ENCODE results near the gene TMEM82. TPM values are rescaled to one million over a fixed set of nuclear protein-coding genes. Genes with fewer than 3 reads are reported as not detected.

TMEM82 gene
- total RNA-seq, 1 donor from 2014 or later = not detected

GRCh38 chr1:15734296-15734695 lies 8.0 kb upstream of the TMEM82 start:
- TF ChIP-seq CTCF (IDR thresholded peaks at IDR 0.05; ENCODE audit: insufficient read depth, low read length, poor library complexity, severe bottlenecking) = no peak
- H3K36me3 ChIP-seq (ENCODE audit: control insufficient read depth, insufficient read depth, low read length) = peaks cover 3% of the 10 kb centered on the region
- no peak overlapping the region for H3K4me3 ChIP-seq (ENCODE audit: low read depth, low read length)
- no peaks in the 10 kb centered on the region for H3K27me3 ChIP-seq (ENCODE audit: control insufficient read depth, insufficient read depth, low read length)
- no peak for DNase-seq (ENCODE audit: low read depth)

- Histone ChIP-seq H3K27me3 (ENCODE audit: control insufficient read depth, insufficient read depth, low read length) (no peaks in the 10 kb centered on the region), H3K36me3 (ENCODE audit: control insufficient read depth, insufficient read depth, low read length) (peaks cover 2% of the 10 kb centered on the region), H3K4me3 (ENCODE audit: low read depth, low read length) (no peak overlapping the region)
- DNase-seq (ENCODE audit: low read depth) = no peak
- no peak for TF ChIP-seq CTCF (IDR thresholded peaks at IDR 0.05; ENCODE audit: insufficient read depth, low read length, poor library complexity, severe bottlenecking)
Observed at GRCh38 chr1:15734901-15735300, 7.4 kb upstream of the TMEM82 start.

GRCh38 chr1:15735304-15736037 lies 6.8 kb upstream of the TMEM82 start:
- Histone ChIP-seq H3K27me3 (ENCODE audit: control insufficient read depth, insufficient read depth, low read length) (no peaks in the 10 kb centered on the region), H3K4me3 (ENCODE audit: low read depth, low read length) (no peak overlapping the region), H3K36me3 (ENCODE audit: control insufficient read depth, insufficient read depth, low read length) (peaks cover 2% of the 10 kb centered on the region)
- TF ChIP-seq CTCF (IDR thresholded peaks at IDR 0.05; ENCODE audit: insufficient read depth, low read length, poor library complexity, severe bottlenecking) = no peak
- DNase-seq (ENCODE audit: low read depth) = no peak

GRCh38 chr1:15736038-15736891 lies 6.0 kb upstream of the TMEM82 start, which contains the start of gene SLC25A34:
TSS of gene SLC25A34 (plus strand) at chr1:15736258. CDS start at chr1:15736486, 228 bp downstream.
- Histone ChIP-seq H3K36me3 (ENCODE audit: control insufficient read depth, insufficient read depth, low read length) (peaks cover 2% of the 10 kb centered on the region), H3K27me3 (ENCODE audit: control insufficient read depth, insufficient read depth, low read length) (no peaks in the 10 kb centered on the region), H3K4me3 (ENCODE audit: low read depth, low read length) (no peak within 1 kb of the TSS)
- no peak for TF ChIP-seq CTCF (IDR thresholded peaks at IDR 0.05; ENCODE audit: insufficient read depth, low read length, poor library complexity, severe bottlenecking)
- no peak for DNase-seq (ENCODE audit: low read depth)

- no peak for TF ChIP-seq CTCF (IDR thresholded peaks at IDR 0.05; ENCODE audit: insufficient read depth, low read length, poor library complexity, severe bottlenecking)
- no peak for DNase-seq (ENCODE audit: low read depth)
- H3K4me3 ChIP-seq (ENCODE audit: low read depth, low read length) = no peak overlapping the region
- no peaks in the 10 kb centered on the region for H3K27me3 ChIP-seq (ENCODE audit: control insufficient read depth, insufficient read depth, low read length)
- no peaks in the 10 kb centered on the region for H3K36me3 ChIP-seq (ENCODE audit: control insufficient read depth, insufficient read depth, low read length)
Observed at GRCh38 chr1:15736892-15737261, 5.4 kb upstream of the TMEM82 start.
